Osteoblast (primary cell): Measurements from ENCODE around the gene FAM227B. TPM values are rescaled to one million over a fixed set of nuclear protein-coding genes. Genes with fewer than 3 reads are reported as not detected.

Experiments
- DNase-seq: peaks from one replicate; pipeline ENCODE4 v3.0.0; 2011; ENCODE audit warnings: low spot score, mixed read lengths; ENCODE audit not compliant: insufficient read length; ENCODE audit errors: missing footprints
- H2AFZ ChIP-seq: 2 replicates; pipeline ENCODE4 v1.6.0; 2011; ENCODE audit warnings: mild to moderate bottlenecking, low read length
- H3K27ac ChIP-seq: 2 replicates; pipeline ENCODE4 v1.5.1; 2011; ENCODE audit warnings: mild to moderate bottlenecking, low read depth, low read length, moderate library complexity
- H3K27me3 ChIP-seq: 2 replicates; pipeline ENCODE4 v1.6.0; 2012; ENCODE audit warnings: mild to moderate bottlenecking, control low read depth, inconsistent platforms, low read length, moderate library complexity; ENCODE audit not compliant: insufficient read depth
- H3K36me3 ChIP-seq: 2 replicates; pipeline ENCODE4 v1.5.1; 2011; ENCODE audit warnings: mild to moderate bottlenecking, low read length, control low read depth, moderate library complexity; ENCODE audit not compliant: insufficient read depth
- H3K4me1 ChIP-seq: 2 replicates; pipeline ENCODE4 v1.5.1; 2011; ENCODE audit warnings: mild to moderate bottlenecking, low read length, control low read depth, moderate library complexity; ENCODE audit not compliant: insufficient read depth
- H3K4me2 ChIP-seq: 2 replicates; pipeline ENCODE4 v1.6.0; 2011; ENCODE audit warnings: mild to moderate bottlenecking, low read length; ENCODE audit not compliant: insufficient read depth
- H3K4me3 ChIP-seq: fragments of 200-600 bp; sonication (generic); 3 replicates; pipeline ENCODE4 v1.5.1; 2012; ENCODE audit warnings: mild to moderate bottlenecking, low read length, inconsistent platforms; ENCODE audit not compliant: insufficient read depth
- H3K79me2 ChIP-seq: 2 replicates; pipeline ENCODE4 v1.6.0; 2012; ENCODE audit warnings: mild to moderate bottlenecking, low read length, control low read depth, inconsistent platforms; ENCODE audit not compliant: insufficient read depth
- H3K9me3 ChIP-seq: 2 replicates; pipeline ENCODE4 v1.5.1; 2011; ENCODE audit warnings: low read depth, low read length, control low read depth
- H4K20me1 ChIP-seq: 2 replicates; pipeline ENCODE4 v1.6.0; 2012; ENCODE audit warnings: mild to moderate bottlenecking, low read length, control low read depth; ENCODE audit not compliant: insufficient read depth
- total RNA-seq: library from RNA; depleted of rRNA; stranded (reverse); fragments of >200 nt; gene quantifications from 2 replicates; pipeline ENCODE4 v1.2.3, GENCODE V29; 2012
- TF ChIP-seq, protein P1 (sequence below): IDR thresholded peaks from 2 replicates; pipeline ENCODE4 v1.5.1; 2011; ENCODE audit warnings: mild to moderate bottlenecking, low read depth, low read length, moderate library complexity; ENCODE audit errors: extremely low read depth

Gene FAM227B
- total RNA-seq, 1 donor = 4.3 TPM

DNA sequence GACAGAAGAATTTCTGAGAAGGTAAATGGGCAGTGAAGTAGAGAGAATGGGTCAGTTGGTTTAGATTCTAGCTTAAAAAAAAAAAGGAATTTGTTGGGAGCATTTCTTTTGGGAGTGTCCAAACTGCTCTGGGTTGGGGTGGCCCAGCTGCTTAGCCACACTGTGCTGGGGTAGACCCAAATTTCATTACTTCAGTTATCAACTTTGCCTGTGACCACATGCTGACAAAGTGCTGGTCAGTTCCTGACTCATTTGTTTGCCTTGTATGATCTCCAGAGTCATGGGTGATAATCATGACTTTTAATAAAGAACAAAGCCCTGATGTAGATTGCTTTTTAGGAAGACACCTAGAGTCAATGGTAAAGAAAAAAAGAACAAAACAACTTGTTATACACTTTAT is 319.1 kb downstream of the FAM227B start:
- Histone ChIP-seq H3K4me1 (peaks cover 8% of the 10 kb centered on the region), H3K27me3 (no peaks in the 10 kb centered on the region), H3K27ac (no peak overlapping the region), H3K9me3 (no peaks in the 10 kb centered on the region), H3K4me2 (no peak overlapping the region), H4K20me1 (peaks cover 6% of the 10 kb centered on the region), H3K36me3 (peaks cover 6% of the 10 kb centered on the region), H3K79me2 (peaks cover 37% of the 10 kb centered on the region), H2AFZ (no peak overlapping the region), H3K4me3 (no peak overlapping the region)
- peak; percentile 30 for DNase-seq
- TF ChIP-seq, protein P1, sequence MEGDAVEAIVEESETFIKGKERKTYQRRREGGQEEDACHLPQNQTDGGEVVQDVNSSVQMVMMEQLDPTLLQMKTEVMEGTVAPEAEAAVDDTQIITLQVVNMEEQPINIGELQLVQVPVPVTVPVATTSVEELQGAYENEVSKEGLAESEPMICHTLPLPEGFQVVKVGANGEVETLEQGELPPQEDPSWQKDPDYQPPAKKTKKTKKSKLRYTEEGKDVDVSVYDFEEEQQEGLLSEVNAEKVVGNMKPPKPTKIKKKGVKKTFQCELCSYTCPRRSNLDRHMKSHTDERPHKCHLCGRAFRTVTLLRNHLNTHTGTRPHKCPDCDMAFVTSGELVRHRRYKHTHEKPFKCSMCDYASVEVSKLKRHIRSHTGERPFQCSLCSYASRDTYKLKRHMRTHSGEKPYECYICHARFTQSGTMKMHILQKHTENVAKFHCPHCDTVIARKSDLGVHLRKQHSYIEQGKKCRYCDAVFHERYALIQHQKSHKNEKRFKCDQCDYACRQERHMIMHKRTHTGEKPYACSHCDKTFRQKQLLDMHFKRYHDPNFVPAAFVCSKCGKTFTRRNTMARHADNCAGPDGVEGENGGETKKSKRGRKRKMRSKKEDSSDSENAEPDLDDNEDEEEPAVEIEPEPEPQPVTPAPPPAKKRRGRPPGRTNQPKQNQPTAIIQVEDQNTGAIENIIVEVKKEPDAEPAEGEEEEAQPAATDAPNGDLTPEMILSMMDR = no peak

DNA sequence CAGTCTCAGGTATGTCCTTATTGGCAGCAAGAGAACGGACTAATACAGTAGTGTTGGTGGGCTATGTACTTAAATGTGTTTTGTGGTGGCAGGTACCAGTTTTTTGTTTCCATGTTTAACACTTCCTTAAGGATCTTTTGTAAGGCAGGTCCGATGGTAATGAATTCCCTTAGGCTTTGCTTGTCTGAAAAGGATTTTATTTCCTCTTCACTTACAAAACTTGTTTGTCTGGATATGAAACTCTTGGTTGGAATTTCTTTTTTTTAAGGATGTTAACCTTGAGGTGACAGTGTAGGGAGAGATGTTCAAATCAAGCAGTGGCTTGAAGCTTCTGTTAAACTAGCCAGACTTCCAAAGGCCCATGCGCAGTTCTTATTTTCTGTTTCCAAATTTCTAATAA is 319.8 kb downstream of the FAM227B start:
- TF ChIP-seq, protein P1 = no peak
- H3K79me2 ChIP-seq = peaks cover 40% of the 10 kb centered on the region

DNA sequence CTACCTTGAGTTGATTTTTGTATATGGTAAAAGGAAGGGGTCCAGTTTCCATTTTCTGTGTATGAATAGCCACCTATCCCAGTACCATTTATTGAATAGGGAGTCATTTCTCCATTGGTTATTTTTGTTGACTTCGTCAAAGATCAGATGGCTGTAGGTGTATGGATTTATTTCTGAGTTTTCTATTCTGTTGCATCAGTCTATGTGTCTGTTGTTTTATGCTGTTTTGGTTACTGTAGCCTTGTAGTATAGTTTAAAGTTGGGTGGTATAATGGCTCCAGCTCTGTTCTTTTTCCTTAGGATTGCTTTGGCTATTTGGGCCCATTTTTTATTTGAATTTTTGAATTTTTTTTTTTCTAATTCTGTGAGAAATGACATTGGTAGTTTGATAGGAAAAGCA is 323.0 kb downstream of the FAM227B start:
- H3K9me3 ChIP-seq = no peaks in the 10 kb centered on the region
- peaks cover 8% of the 10 kb centered on the region for H3K4me1 ChIP-seq
- no peak overlapping the region for H3K4me3 ChIP-seq
- no peak overlapping the region for H3K27ac ChIP-seq
- H3K27me3 ChIP-seq = no peaks in the 10 kb centered on the region
- H3K4me2 ChIP-seq = no peak overlapping the region
- H3K36me3 ChIP-seq = peaks cover 7% of the 10 kb centered on the region
- no peak for DNase-seq
- H4K20me1 ChIP-seq = peaks cover 6% of the 10 kb centered on the region
- H2AFZ ChIP-seq = no peak overlapping the region
- TF ChIP-seq, protein P1 = no peak
- H3K79me2 ChIP-seq = peaks cover 40% of the 10 kb centered on the region

More for the DNA sequence above, 319.8 kb downstream of the FAM227B start:
- H3K27ac ChIP-seq = no peak overlapping the region
- no peaks in the 10 kb centered on the region for H3K27me3 ChIP-seq
- no peak overlapping the region for H3K4me3 ChIP-seq
- H2AFZ ChIP-seq = no peak overlapping the region
- no peak overlapping the region for H3K4me2 ChIP-seq
- H3K36me3 ChIP-seq = peaks cover 6% of the 10 kb centered on the region
- H4K20me1 ChIP-seq = peaks cover 6% of the 10 kb centered on the region
- DNase-seq = no peak
- H3K9me3 ChIP-seq = no peaks in the 10 kb centered on the region
- peaks cover 8% of the 10 kb centered on the region for H3K4me1 ChIP-seq

DNA sequence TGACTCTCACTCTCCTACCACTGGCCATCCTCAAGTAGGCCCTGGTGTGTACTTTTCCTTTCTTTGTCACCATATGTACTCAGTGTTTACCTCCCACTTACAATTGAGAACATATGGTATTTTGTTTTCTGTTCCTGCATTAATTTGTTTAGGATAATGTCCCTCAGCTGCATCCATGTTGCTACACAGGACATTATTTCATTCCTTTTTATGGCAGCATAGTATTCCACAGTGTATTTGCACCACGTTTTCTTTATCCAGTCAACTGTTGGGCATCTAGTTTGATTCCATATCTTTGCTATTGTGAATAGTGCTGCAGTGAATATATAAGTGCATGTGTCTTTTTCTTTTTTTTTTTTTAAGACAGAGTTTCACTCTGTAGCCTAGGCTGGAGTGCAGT is 324.4 kb downstream of the FAM227B start:
- H3K36me3 ChIP-seq = peaks cover 10% of the 10 kb centered on the region
- no peak overlapping the region for H3K4me2 ChIP-seq
- no peak overlapping the region for H3K27ac ChIP-seq
- no peaks in the 10 kb centered on the region for H3K9me3 ChIP-seq
- no peaks in the 10 kb centered on the region for H3K27me3 ChIP-seq
- no peak for DNase-seq
- peaks cover 4% of the 10 kb centered on the region for H4K20me1 ChIP-seq
- no peak overlapping the region for H3K4me3 ChIP-seq
- peaks cover 2% of the 10 kb centered on the region for H3K4me1 ChIP-seq
- H2AFZ ChIP-seq = no peak overlapping the region
- TF ChIP-seq, protein P1 = no peak
- peaks cover 39% of the 10 kb centered on the region for H3K79me2 ChIP-seq
